Parathyroid adenoma (tissue), 2 donors: ENCODE measurements around the gene KRTAP12-1.
"Not testable (repeated sequence)": the region's sequence is repeated elsewhere in the genome, so short reads cannot be mapped to it uniquely, and the experiment has no call there.

Source experiments
- H2AFZ ChIP-seq: fragments of 300-600 bp; sonication (generic); one replicate; pipeline ENCODE4 v1.7.0; 2017; ENCODE audit warnings: antibody characterized with exemption, mild to moderate bottlenecking
- H3K27ac ChIP-seq: fragments of 300-600 bp; sonication (generic); one replicate; pipeline ENCODE4 v1.7.0; 2017
- H3K27me3 ChIP-seq: fragments of 300-600 bp; sonication (generic); one replicate; pipeline ENCODE4 v1.7.0; 2017; ENCODE audit warnings: low read length; ENCODE audit not compliant: control insufficient read depth, insufficient read depth
- H3K36me3 ChIP-seq: fragments of 300-600 bp; sonication (generic); one replicate; pipeline ENCODE4 v1.7.0; 2017; ENCODE audit warnings: low read length; ENCODE audit not compliant: control insufficient read depth, insufficient read depth
- H3K4me1 ChIP-seq: fragments of 300-600 bp; sonication (generic); one replicate; pipeline ENCODE4 v1.7.0; 2017; ENCODE audit warnings: control low read depth
- H3K4me2 ChIP-seq: fragments of 300-600 bp; sonication (generic); one replicate; pipeline ENCODE4 v1.7.0; 2017; ENCODE audit warnings: low read length
- H3K4me3 ChIP-seq: fragments of 300-600 bp; sonication (generic); one replicate; pipeline ENCODE4 v1.7.0; 2017; ENCODE audit warnings: low read depth, low read length
- H3K79me2 ChIP-seq: fragments of 300-600 bp; sonication (generic); one replicate; pipeline ENCODE4 v1.7.0; 2017; ENCODE audit warnings: control low read depth
- H3K9ac ChIP-seq: fragments of 300-600 bp; sonication (generic); one replicate; pipeline ENCODE4 v1.7.0; 2017; ENCODE audit warnings: mild to moderate bottlenecking
- H3K9me3 ChIP-seq: fragments of 300-600 bp; sonication (generic); one replicate; pipeline ENCODE4 v1.7.0; 2017; ENCODE audit warnings: low read length; ENCODE audit not compliant: control insufficient read depth
- TF ChIP-seq, protein P1 (sequence below): fragments of 300-600 bp; sonication (generic); IDR thresholded peaks from one replicate; pipeline ENCODE4 v1.7.0; 2017; ENCODE audit warnings: antibody characterized with exemption, mild to moderate bottlenecking
- donor health status: primary hyperparathyroidism.

The KRTAP12-1 gene

DNA sequence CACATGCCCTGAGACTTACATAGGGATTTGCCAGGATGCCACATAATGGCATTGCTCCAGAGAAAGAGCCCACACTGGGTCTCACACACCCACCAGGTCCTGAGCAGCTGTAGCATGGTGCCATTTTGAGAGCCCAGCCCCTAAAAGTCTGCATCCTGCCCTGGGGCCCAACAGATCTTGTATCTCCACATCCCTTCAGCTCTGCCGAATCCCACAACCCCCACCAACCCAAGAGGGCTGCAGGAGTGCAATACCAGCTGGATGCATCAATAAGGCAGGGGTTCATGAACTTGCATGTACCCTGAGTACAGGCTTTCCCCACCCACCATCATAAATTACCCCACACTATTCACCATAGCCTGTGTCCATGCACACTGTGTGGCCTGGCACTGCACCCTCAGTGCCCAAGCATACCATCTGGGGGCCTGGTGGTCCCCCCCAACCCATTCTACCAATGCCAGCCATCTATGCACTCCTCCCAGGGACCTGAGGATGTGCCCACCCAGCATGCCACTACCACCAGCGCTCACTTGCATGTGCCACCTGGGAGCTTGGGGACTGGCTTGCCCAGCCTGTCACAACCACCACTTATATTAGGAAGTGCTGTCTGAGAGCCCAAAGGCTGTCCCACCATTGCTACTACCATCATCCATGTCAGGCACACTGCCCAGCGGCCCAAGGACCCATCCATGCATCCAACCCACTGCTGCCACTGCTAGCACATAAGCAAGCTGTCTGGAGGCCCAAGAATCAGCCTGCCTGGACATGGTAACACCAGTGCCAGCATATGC, 11.1 kb downstream of the KRTAP12-1 start:
- Histone ChIP-seq H3K4me3 (no peak overlapping the region), H3K9ac (no peak overlapping the region), H3K4me2 (no peak overlapping the region), H3K4me1 (no peaks in the 10 kb centered on the region), H2AFZ (no peak overlapping the region), H3K27me3 (no peaks in the 10 kb centered on the region), H3K79me2 (no peaks in the 10 kb centered on the region), H3K27ac (no peak overlapping the region), H3K36me3 (no peaks in the 10 kb centered on the region), H3K9me3 (no peaks in the 10 kb centered on the region)
- TF ChIP-seq, protein P1, sequence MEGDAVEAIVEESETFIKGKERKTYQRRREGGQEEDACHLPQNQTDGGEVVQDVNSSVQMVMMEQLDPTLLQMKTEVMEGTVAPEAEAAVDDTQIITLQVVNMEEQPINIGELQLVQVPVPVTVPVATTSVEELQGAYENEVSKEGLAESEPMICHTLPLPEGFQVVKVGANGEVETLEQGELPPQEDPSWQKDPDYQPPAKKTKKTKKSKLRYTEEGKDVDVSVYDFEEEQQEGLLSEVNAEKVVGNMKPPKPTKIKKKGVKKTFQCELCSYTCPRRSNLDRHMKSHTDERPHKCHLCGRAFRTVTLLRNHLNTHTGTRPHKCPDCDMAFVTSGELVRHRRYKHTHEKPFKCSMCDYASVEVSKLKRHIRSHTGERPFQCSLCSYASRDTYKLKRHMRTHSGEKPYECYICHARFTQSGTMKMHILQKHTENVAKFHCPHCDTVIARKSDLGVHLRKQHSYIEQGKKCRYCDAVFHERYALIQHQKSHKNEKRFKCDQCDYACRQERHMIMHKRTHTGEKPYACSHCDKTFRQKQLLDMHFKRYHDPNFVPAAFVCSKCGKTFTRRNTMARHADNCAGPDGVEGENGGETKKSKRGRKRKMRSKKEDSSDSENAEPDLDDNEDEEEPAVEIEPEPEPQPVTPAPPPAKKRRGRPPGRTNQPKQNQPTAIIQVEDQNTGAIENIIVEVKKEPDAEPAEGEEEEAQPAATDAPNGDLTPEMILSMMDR = no peak

DNA sequence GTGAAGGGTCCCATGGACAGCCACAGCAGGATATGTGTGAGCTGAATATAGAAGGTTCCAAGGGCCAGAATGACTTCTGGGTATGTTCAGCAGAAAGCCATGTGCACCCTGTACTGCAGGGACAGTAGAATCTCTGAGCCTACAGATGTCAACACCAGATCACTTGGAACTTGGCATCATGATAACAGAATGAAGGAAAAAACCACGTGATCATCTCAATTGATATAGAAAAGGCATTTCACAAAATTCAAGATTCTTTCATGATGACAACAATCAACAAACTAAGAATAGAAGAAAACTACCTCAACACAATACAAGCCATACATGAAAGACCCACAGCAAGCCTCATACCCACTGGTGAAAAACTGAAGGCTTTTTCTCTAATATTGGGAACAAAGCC, 14.4 kb downstream of the KRTAP12-1 start:
- no peak overlapping the region for H2AFZ ChIP-seq
- H3K79me2 ChIP-seq = no peaks in the 10 kb centered on the region
- H3K27ac ChIP-seq = no peak overlapping the region
- H3K27me3 ChIP-seq = no peaks in the 10 kb centered on the region
- H3K9ac ChIP-seq = no peak overlapping the region
- TF ChIP-seq, protein P1 = no peak
- no peak overlapping the region for H3K4me2 ChIP-seq
- no peaks in the 10 kb centered on the region for H3K4me1 ChIP-seq
- H3K9me3 ChIP-seq = no peaks in the 10 kb centered on the region
- no peak overlapping the region for H3K4me3 ChIP-seq
- H3K36me3 ChIP-seq = no peaks in the 10 kb centered on the region

DNA sequence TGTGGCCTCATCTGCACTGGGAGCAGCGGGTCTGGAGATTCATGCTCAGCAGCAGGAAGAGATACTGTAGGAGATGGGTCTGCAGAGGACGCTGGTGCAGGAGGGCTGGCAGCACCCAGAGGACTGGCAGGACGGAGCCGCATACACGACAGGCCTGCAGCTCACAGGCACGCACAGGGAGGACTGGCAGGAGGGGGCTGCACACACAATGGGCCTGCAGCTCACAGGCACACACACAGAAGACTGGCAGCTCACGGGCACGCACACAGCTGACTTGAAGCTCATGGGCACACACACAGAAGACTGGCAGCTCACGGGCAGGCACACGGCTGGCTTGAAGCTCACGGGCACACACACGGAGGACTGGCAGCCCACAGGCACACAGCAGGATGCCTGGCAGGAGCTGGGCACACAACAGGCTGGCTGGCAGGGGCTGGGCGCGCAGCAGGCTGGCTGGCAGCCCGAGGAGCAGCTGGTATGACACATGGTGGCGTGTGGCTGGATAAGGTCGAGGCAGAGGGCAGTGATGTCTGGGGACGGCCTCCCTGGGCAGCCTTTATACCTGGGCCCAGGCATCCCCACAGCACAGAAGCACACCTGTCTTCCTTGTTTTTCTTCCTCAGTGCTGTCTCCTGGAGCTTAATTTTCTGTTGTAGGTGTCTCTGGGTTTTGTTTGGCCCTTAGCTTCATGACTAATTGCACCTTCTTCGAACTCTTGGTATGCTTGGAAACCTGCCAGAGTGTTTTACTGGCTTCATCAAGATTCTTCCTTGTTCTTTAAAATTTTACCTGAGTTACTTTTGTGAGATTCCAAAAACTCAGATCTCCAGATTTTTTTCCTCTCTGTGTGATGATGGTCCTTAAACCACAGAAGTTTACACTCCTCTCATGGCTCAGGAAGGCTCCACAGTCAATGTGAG, 15.3 kb downstream of the KRTAP12-1 start, which contains the start of gene KRTAP12-2:
Gene KRTAP12-2 (minus strand): TSS at position 527 of the 920 bp plus-strand sequence. CDS start 41 bp downstream, at position 486.
- Histone ChIP-seq H3K27ac (no peak within 1 kb of the TSS), H3K4me3 (no peak within 1 kb of the TSS)

DNA sequence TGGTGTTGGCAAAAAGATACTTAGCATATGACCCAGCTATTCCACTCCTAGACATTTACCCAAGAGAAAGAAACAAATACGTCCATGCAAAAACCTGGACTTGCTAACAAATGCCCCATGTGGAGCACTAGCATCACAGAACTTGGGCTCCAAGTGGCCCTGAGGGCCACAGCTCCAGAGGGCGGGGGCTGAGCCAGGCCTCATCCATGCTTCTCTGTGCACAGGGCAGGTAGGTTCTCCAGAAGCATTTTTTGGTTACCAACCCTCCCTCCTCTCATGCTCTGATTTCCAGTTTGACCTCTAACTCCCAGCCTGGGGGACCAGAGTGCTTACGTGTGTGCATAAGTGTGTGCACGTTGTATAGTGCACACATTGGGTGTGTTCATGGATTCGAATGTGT, 17.3 kb downstream of the KRTAP12-1 start:
- Histone ChIP-seq H3K36me3 (no peaks in the 10 kb centered on the region), H3K79me2 (no peaks in the 10 kb centered on the region), H3K4me1 (no peaks in the 10 kb centered on the region), H3K4me2 (no peak overlapping the region), H3K27me3 (no peaks in the 10 kb centered on the region), H3K27ac (no peak overlapping the region), H3K9me3 (no peaks in the 10 kb centered on the region), H3K9ac (no peak overlapping the region), H2AFZ (no peak overlapping the region), H3K4me3 (no peak overlapping the region)
- TF ChIP-seq, protein P1 = no peak

More for the DNA sequence above, 15.3 kb downstream of the KRTAP12-1 start, which contains the start of gene KRTAP12-2:
- Histone ChIP-seq H3K9me3 (no peaks in the 10 kb centered on the region), H3K79me2 (no peaks in the 10 kb centered on the region), H3K9ac (no peak within 1 kb of the TSS), H2AFZ (no peak within 1 kb of the TSS), H3K27me3 (no peaks in the 10 kb centered on the region), H3K4me2 (no peak within 1 kb of the TSS), H3K36me3 (no peaks in the 10 kb centered on the region), H3K4me1 (no peaks in the 10 kb centered on the region)
- TF ChIP-seq, protein P1 = no peak

DNA sequence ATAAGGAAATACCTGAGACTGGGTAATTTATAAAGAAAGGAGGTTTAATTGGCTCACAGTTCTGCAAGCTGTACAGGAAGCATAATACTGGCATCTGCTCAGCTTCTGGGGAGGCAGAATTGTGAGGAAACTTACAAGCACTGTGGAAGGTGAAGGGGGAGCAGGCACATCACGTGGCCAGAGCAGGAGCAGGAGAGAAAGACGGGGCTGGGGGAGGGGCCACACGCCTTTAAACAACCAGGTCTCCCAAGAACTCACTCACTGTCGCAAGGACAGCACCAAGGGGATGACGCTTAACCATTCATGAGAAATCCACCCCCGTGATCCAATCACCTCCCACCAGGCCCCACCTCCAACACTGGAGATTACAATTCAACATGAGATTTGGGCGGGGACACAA, 20.4 kb downstream of the KRTAP12-1 start:
- H3K9ac ChIP-seq, H3K79me2 ChIP-seq, H3K9me3 ChIP-seq, H3K27ac ChIP-seq, H3K4me3 ChIP-seq, H3K4me1 ChIP-seq, H3K27me3 ChIP-seq, H3K36me3 ChIP-seq, H2AFZ ChIP-seq, H3K4me2 ChIP-seq: not testable (repeated sequence)
